ENCODE measurements around the gene FAM124A.

Gene FAM124A

GRCh38 chr13:51222037-51222685, at the start of gene FAM124A:
Gene FAM124A (plus strand): TSS chr13:51222398. CDS start chr13:51222502, 104 bp downstream.
- no peak for DNase-seq (ENCODE audit: low read depth)

GRCh38 chr13:51175021-51175420, 47.2 kb upstream of the FAM124A start:
- no peak for DNase-seq (ENCODE audit: low read depth)

GRCh38 chr13:51175639-51176038, 46.6 kb upstream of the FAM124A start:
- no peak for DNase-seq (ENCODE audit: low read depth)

GRCh38 chr13:51177188-51177587, 45.0 kb upstream of the FAM124A start:
- no peak for DNase-seq (ENCODE audit: low read depth)

GRCh38 chr13:51178456-51179074, 43.6 kb upstream of the FAM124A start:
- no peak for DNase-seq (ENCODE audit: low read depth)

GRCh38 chr13:51179432-51179971, 42.7 kb upstream of the FAM124A start:
- no peak for DNase-seq (ENCODE audit: low read depth)

GRCh38 chr13:51180853-51181511, 41.2 kb upstream of the FAM124A start:
- no peak for DNase-seq (ENCODE audit: low read depth)

DNA sequence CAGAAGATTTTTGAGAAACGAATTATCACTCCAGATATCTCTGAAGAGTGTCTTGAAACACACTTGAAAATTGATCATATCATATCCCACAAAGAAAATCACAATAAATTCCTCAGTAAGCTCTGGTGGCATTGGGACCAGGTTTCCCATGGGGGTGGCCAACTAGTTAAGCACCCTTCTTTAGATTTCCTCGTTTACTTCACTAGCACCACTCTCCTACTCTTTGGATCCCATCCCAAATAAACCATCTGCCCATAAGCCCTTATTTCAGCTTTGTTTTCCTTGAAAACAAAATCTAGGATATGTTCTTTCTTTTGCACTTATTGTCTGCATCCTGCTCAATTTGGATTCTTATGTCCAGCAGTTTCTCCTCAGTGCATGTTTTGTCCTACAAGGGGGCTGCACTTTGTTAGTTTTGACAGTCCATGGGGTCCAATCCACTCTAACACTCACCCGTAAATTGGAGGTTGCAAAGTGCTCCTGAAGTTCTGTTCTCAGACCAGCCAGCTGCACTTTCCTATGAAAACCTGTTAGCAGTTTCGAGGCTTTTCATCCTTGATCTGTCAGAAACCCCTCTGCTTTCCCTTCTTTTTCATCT, 40.3 kb upstream of the FAM124A start:
- no peak for DNase-seq (ENCODE audit: low read depth)

DNA sequence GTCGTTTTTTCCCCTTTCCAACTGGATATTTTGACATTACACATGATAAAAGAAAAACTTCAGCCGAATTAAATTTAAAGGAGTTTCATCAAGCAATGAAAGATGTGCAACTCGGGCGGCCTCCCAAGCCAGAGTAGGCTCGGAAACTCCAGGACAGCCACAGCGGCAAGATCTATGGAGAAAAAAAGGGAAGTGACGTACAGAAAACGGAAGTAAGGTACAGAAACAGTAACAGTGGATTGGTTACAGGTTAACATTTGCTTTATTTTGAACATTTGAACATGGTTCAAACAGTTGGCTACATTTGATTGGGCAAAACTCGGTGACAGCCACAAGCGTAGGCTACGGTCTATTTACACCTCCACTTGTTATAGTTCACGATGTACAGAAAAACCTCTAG, 30.5 kb upstream of the FAM124A start:
- DNase-seq (ENCODE audit: low read depth): no peak

GRCh38 chr13:51192348-51192747, 29.9 kb upstream of the FAM124A start:
- DNase-seq (ENCODE audit: low read depth): no peak

DNA sequence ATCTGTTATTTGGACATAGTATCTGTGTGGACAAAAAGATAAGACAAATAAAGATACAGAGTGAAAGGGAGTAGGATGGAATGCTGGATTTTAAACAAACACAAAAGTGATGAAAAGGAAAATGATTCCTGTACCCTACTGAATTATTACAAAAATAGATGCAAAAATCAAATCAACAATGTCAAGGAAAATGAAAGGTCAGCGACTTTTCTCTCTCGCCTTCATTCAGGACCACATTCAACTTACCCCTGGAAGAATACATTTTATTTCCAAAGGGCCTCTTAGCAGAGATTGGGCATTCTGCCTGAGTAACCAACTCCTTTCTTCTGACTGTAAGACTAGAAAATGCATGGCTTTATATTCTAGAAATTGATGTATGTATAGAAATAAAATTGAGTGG, 28.8 kb upstream of the FAM124A start:
- DNase-seq (ENCODE audit: low read depth): no peak

GRCh38 chr13:51194942-51195341, 27.3 kb upstream of the FAM124A start:
- no peak for DNase-seq (ENCODE audit: low read depth)

DNA sequence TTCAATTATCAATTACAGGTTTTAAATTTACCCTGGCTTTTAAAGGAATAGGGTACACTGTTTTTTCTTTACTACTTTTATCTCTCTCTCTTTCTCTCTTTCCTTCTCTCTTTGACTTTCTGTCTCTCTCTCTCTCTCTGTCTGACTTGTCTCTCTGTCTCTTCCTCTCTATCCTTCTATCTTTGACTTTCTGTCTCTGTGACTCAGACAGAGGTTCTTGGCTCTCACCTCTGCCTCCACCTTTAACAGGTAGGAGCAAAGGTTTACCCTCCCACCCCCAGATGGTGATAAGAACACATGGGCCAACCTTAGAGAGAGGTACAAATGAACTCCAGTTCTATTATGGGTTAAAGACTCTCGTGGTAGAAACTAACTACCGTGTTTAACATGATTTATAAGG, 20.3 kb upstream of the FAM124A start:
- no peak for DNase-seq (ENCODE audit: low read depth)

- DNase-seq (ENCODE audit: low read depth): no peak
Measured at GRCh38 chr13:51202477-51203046, 19.6 kb upstream of the FAM124A start.

DNA sequence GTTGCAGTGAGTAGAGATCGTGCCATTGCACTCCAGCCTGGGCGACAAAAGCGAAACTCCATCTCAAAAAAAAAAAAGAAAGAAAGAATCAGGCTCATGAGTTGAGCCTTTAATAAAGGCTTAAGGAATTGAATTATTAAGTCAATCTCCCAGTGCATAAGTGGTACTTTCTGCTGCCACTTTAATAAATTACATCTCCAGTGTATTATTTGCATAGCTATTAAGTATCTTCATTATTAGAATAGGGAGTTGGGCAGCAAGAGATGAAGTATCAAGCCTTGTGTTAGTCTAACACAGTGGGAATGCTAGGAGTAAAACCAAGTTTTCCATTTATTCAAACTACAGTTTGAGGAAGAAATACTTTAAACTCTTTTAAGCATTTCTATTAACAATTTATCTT, 15.6 kb upstream of the FAM124A start:
- no peak for DNase-seq (ENCODE audit: low read depth)

DNA sequence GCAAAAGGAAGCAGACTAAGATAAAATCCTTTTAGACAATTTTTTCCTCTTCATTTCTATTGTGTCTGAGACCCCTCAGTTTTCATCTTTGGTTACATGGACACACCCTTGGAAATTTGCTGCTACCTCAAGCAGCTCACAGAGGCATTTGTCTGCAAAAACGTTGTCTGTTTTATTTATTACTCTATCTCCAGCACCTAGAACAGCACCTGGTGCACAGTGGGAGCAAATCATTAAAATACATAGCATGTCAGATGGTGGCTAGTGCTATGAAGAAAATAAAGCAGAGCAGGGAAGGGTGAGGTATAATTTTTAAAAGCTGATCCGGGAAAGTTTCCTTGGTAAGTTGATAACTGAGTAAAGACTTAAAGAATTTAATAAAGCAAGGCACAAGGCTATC, 14.3 kb upstream of the FAM124A start:
- DNase-seq (ENCODE audit: low read depth): no peak

DNA sequence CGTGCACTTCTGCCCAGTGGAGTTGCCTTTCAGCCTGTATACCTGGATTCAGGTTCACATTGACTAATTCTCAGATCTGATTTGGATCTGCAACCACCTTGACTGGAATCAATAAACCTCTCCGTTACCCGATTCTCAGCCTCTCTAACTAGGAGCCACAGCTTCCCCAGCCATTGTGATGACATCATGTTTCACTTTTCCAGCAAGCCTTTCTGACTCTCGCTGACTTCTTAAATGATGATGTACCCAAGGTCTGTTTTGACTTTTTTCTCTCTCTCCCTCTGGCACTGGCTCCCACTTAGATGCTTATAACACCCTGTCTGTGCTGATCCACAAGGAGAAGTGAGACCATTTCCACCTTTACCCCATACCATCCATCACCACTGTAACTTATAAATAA, 13.5 kb upstream of the FAM124A start:
- no peak for DNase-seq (ENCODE audit: low read depth)

- DNase-seq (ENCODE audit: low read depth): no peak
Measured at GRCh38 chr13:51211910-51212309, 10.3 kb upstream of the FAM124A start.

GRCh38 chr13:51212758-51213157, 9.4 kb upstream of the FAM124A start:
- no peak for DNase-seq (ENCODE audit: low read depth)

DNA sequence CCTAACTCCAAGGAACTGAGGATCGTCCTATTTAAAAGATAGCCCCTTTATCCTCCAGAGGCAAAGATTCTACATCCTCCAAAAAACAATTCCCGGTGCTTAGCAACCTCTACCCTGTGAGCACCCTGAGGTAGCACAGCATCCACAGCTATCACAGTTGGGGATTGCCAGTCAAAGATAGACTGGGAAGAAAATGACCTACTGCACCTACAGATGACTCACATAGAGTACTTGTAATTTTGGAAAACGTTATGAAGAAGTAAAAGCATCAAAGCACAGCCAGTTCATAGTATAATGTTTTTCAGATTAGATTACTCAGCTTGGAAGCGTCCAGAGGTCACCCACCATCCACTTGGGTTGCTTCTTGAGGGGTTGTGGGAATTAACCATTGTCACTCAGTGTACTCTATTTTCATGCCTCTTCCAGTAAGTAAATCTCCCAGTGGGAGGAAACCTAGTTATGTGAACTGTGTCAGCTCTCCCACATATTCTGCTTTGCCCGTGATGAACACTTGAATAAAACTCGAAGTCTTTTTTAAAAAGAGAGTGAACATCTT, 8.9 kb upstream of the FAM124A start:
- no peak for DNase-seq (ENCODE audit: low read depth)

DNA sequence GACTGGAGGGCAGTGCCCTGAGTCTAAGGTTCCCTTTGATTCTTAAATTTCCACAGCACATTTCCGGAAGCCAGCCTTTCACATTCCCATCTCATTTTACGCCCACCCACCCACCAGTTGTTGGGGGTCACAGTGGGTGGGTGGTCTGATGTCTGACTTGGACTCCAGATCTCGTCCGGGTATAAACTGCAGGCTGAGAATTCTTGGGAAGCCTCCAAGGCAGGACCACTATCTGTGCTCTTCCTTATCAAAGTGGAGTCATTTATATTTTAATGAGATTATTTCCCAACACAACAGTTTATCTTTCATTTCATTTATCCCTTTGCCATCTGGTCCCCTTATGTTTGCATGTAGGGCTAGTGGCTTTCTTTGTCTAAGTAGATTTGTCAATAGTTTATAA, 3.6 kb upstream of the FAM124A start:
- no peak for DNase-seq (ENCODE audit: low read depth)

DNA sequence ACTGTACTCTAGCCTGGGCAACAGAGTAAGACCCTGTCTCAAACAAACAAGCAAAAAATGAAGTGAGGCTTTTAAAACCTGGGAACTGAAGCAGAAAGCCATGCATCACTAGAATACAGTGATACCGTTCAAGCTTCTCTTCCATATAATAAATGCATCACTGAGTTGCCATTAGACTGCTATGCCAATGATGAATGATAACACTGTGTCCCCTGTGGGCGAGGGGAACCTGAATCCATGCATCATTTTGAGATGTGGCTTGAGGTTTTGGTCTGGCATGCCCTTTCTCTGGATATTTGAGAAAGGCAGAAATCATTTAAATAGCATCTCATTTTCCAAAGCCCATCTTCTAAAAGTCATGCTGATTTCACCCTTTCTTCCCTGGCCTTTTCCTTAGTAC, 1.5 kb upstream of the FAM124A start:
- DNase-seq (ENCODE audit: low read depth): no peak
